HG03045 (cell line): ENCODE results near the gene LRP1B.
"Not testable (repeated sequence)": the region's sequence is repeated elsewhere in the genome, so short reads cannot be mapped to it uniquely, and the experiment has no call there.

Source experiments
- ATAC-seq: cut with Tn5 transposase; IDR thresholded peaks from one replicate; pipeline ENCODE4 v1.9.1; 2021; ENCODE audit warnings: mild to moderate bottlenecking, moderate library complexity; ENCODE audit not compliant: unreplicated experiment

The LRP1B gene

DNA sequence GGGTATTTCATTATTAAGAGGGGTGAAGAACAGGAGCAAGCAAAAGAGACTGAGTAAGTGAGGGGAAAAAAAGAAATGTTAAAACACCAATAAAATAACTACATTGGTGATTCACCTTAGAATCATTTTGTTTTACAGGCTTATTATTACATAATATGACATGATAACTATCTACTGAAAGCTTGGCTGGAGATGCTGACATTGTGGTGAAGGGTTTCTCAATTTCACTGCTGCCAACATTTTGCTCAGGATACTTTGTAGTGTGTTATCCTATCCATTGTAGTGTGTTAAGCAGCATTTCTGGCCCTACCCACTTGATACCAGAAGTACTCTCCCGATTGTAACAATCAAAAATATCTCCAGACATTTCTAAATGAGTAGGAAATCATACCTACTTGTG, 1786.0 kb downstream of the LRP1B start:
- ATAC-seq: no peak

GRCh38 chr2:140344266-140344665, 1786.5 kb downstream of the LRP1B start:
- ATAC-seq: not testable (repeated sequence)

DNA sequence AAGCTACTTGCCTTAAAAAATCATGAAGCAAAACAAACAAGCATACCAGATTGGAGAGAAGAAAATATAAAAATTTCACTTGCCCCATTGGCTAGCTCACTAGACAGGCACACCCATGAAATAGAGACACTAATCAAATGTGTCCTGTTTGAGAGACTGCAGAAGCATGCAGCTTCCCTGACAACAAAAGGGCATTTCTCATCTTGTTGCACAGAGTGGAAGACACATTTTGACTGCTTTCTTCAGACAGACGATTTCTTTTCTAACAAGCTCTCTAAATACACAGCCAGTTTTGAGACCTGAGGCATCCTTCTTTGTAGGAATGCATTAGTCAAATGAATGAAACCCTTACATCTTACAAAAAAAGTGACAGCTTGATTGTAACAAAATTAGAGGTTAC, 1792.0 kb downstream of the LRP1B start:
- no peak for ATAC-seq

GRCh38 chr2:140337061-140337460, 1793.8 kb downstream of the LRP1B start:
- ATAC-seq: no peak

GRCh38 chr2:140316345-140316744, 1814.5 kb downstream of the LRP1B start:
- no peak for ATAC-seq

DNA sequence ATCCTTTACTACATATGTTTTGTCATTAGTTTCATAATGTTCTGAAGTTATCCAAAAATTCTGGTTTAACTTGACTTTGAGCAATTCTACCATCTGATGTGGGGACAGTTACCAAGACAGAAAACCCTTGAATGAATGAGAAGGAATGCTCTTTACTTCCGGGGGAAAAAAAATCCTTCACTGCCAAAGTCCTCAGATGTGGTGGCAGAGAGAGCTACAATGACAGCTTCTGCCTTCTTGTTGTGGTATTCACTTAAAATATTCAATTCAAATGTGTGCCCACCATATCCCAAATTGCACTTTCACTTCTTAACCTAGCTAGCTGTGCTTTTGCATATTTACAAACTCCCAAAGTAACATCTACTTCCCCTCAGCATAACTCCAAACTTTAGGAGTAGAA, 1818.9 kb downstream of the LRP1B start:
- ATAC-seq: no peak

DNA sequence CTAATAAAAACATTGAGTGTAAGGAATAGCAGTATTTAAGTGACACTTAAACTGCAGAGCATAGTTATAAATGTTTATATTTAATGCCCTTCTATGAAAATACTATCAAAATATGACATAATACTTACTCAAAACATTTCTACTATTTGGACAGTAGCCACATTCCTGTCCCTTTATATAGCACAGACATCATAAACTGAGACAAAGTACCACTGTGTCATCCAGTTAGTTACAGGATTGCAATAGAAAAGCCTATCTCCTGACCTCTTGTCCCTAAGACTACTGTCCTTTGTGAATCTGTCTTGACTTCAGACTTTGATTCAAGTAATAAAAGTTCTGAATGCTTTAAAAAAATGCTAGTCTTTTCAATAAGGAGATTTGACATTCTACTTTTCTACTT, 1822.1 kb downstream of the LRP1B start:
- no peak for ATAC-seq

- no peak for ATAC-seq
Measured at GRCh38 chr2:140307532-140307931, 1823.3 kb downstream of the LRP1B start.

- ATAC-seq: no peak
Measured at GRCh38 chr2:140295767-140296166, 1835.0 kb downstream of the LRP1B start.

DNA sequence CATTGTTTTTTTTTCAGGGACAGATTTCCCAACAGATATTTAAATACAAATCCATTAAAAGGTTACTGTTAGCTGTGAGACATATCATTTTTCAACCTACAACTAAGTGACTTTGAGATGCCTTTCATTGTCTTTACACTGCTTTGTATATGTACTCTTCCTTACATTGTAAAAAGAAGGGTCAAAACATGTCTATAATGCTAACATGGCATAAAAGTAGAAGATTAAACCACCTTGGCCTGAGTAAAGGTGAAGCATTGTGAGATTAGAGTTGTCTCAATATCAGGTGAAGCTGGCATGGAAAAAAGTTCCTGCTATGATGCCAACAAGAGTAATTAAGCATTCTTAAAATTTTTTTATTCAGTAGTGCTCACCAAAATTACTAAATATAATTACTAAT, 1842.1 kb downstream of the LRP1B start:
- no peak for ATAC-seq

DNA sequence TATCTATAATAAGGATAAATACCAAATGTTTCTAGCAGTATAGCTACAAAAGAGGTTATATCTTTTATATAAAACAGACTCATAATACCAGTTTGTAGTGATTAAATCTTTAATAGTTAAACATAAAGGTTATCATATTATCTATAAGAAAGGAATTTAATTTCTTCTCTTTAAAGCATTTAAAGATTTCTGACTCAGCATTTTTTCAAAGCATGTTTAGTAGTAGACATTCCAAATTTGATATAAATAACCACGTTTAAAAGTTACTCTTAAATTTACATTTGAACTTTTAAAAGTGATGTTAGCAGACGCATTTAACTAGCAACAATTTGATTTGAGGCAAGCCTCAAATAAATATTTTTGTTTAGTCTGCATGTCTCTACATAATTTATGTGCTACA, 1842.6 kb downstream of the LRP1B start:
- no peak for ATAC-seq

DNA sequence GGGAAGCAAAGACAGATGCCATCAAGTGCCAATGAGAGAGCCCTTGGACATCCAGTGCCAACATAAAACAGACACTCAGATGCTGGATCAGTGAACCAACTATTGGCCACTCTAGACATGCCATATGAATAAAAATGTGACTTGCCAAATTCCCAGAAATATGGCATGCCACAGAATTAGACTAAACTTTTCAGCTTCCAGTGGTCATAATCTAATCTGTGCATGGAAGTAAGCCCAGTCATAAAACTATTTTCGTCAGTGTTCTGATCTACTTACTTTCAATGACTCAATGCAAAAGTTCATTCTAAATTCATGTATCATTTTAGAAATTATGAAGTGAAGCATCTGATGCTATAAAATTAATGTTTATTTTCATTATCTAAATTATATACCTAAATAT, 1844.4 kb downstream of the LRP1B start:
- ATAC-seq: no peak

DNA sequence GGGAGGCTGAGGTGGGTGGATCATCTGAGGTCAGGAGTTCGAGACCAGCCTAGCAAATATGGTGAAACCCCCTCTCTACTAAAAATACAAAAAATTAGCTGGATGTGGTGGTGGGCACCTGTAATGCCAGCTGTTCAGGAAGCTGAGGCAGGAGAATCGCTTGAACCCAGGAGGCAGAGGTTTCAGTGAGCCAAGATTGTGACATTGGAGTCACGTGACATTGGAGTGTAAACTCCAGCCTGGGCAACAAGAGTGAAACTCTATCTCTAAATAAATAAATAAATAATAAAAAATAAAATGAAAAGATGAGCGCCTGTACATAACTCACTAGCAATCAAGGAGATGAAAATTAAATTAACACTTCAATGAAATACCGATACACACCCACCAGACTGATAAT, 1853.5 kb downstream of the LRP1B start:
- ATAC-seq: not testable (repeated sequence)

- no peak for ATAC-seq
Measured at GRCh38 chr2:140276661-140277060, 1854.2 kb downstream of the LRP1B start.

- no peak for ATAC-seq
Measured at GRCh38 chr2:140275427-140275826, 1855.4 kb downstream of the LRP1B start.

GRCh38 chr2:140274891-140275290, 1855.9 kb downstream of the LRP1B start:
- no peak for ATAC-seq

DNA sequence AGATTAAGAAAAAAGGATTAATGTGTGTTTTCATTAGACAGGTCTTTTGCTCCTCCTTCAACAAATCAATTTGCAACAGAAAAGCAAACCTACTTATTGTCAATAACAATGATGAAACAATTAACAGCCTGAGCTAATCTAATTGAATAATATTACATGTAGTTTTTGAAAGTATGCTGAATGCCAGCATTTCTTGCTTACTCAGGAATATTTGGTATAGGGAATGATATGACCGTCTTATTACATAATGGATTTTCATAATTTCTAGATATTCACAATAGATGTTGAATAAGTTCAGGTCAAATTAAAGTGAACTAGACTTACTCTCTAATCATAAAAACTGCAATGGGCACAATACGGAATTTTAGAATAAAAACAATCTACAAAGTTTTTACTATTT, 1856.9 kb downstream of the LRP1B start:
- no peak for ATAC-seq

GRCh38 chr2:140273408-140273807, 1857.4 kb downstream of the LRP1B start:
- no peak for ATAC-seq

- no peak for ATAC-seq
Measured at GRCh38 chr2:140270224-140270623, 1860.6 kb downstream of the LRP1B start.

DNA sequence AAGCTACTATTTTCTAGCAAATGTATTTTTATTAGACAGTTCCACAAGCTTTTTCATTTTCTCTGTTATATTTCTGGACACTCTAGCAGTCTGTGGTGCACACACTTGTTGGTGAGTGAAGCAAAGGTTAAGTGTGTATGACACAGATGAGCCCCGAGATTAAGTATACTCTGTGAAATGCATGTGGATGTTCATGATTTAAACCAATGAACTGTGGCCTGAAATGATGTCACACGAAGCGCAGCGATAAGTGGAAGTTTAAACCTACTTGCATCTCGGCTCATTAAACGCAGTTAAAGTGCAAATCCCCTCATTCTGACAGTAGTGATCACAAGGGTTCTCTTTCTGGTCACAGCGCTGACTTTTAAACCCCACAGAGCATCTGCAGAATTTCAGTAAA, 1861.8 kb downstream of the LRP1B start:
- ATAC-seq: no peak

DNA sequence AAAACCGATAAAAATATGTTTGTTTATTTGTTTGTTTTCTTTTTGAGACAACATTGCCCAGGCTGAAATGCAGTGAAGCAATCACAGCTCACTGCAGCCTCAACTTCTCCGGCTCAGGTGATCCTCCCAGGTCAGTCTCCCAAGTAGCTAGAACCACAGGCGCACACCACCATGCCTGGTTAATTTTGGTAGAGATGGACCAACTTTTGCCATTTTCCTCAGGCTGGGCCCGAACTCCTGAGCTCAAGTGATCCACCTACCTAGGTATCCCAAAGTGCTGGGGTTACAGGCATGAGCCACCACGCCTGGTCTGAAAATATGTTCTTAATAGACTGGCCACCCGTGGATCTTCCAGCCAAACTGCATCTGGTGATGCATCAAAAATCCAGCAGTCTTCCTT, 1867.9 kb downstream of the LRP1B start:
- no peak for ATAC-seq

DNA sequence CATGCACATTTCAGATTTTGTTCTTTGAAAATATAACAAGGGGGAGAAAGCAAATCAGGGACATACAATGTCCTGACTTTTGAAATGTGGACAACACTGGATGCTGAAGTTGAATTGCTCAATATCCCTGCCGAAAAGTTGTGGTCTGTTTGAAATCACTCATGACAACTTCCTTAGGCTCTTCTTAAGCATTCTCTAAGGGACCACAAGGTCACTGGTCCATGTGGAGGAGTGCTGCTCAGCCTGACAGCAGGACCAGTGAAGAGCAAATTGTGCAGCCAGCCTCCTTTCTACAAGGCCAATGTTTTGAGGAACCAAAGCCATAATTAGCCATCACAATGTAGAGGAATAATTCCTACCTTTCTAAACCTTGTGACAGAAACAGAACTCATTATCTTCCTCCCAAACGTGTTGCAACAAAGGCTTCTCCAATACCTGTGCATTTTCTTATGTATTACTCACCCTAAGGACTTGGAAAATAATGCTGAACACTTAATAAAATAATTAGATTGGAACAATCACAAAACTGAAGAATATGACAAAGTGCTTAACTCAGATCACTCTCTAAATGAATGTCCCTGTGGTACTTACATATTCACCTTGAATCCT, 1873.0 kb downstream of the LRP1B start:
- ATAC-seq: no peak

- no peak for ATAC-seq
Measured at GRCh38 chr2:140256080-140256479, 1874.7 kb downstream of the LRP1B start.
